ENCODE results near the gene UBA3.

DNA sequence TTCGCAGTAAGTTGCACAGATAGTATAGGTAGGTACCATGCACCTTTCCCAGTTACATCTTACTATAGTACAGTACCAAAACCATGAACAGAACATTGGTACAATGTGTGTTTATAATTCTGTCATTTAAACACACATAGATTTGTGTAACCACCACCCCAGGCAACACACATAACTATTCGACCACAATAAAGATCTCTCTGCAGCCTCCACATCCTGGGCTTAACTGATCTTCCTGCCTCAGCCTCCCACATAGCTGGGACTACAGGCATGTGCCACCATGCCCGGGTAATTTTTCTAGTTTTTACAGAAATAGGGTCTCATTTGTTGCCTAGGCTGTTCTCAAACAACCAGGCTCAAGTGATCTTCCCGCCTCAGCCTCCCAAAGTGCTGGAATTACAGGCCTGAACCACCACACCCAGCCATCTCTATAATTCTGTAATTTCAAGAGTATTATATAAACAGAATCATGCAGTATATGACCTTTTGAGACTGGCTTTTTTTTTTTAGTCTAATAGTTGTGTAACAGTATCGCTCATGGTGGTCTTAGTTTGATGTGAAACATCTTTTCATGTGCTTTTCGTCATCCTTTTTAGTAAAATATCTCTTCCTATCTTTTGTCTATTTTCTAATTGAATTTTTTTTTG is 14.7 kb downstream of the UBA3 start:
- TF ChIP-seq, protein P1, sequence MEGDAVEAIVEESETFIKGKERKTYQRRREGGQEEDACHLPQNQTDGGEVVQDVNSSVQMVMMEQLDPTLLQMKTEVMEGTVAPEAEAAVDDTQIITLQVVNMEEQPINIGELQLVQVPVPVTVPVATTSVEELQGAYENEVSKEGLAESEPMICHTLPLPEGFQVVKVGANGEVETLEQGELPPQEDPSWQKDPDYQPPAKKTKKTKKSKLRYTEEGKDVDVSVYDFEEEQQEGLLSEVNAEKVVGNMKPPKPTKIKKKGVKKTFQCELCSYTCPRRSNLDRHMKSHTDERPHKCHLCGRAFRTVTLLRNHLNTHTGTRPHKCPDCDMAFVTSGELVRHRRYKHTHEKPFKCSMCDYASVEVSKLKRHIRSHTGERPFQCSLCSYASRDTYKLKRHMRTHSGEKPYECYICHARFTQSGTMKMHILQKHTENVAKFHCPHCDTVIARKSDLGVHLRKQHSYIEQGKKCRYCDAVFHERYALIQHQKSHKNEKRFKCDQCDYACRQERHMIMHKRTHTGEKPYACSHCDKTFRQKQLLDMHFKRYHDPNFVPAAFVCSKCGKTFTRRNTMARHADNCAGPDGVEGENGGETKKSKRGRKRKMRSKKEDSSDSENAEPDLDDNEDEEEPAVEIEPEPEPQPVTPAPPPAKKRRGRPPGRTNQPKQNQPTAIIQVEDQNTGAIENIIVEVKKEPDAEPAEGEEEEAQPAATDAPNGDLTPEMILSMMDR (IDR thresholded peaks at IDR 0.05) = no peak
- TF ChIP-seq EZH2 (IDR thresholded peaks at IDR 0.05) = no peak
- no peak for TF ChIP-seq EZH2phosphoT487 (IDR thresholded peaks at IDR 0.05)

Data from neural progenitor cell (in vitro differentiated cells).